Articular chondrocyte of knee joint (primary cell): ENCODE measurements around the gene VAMP7. TPM values are rescaled to one million over a fixed set of nuclear protein-coding genes. Genes with fewer than 3 reads are reported as not detected.

Source experiments
- small RNA-seq: library from RNA; depleted of rRNA; stranded (forward); fragments of <200 nt; gene quantifications from one replicate; pipeline ENCODE3, GENCODE V24; 2012
- total RNA-seq: library from RNA; depleted of rRNA; stranded (reverse); fragments of >200 nt; gene quantifications from 2 replicates; pipeline ENCODE4 v1.2.3, GENCODE V29; 2012

The VAMP7 gene, protein sequence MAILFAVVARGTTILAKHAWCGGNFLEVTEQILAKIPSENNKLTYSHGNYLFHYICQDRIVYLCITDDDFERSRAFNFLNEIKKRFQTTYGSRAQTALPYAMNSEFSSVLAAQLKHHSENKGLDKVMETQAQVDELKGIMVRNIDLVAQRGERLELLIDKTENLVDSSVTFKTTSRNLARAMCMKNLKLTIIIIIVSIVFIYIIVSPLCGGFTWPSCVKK
- total RNA-seq = 62.3 and 66.0 TPM in 2 replicates

DNA sequence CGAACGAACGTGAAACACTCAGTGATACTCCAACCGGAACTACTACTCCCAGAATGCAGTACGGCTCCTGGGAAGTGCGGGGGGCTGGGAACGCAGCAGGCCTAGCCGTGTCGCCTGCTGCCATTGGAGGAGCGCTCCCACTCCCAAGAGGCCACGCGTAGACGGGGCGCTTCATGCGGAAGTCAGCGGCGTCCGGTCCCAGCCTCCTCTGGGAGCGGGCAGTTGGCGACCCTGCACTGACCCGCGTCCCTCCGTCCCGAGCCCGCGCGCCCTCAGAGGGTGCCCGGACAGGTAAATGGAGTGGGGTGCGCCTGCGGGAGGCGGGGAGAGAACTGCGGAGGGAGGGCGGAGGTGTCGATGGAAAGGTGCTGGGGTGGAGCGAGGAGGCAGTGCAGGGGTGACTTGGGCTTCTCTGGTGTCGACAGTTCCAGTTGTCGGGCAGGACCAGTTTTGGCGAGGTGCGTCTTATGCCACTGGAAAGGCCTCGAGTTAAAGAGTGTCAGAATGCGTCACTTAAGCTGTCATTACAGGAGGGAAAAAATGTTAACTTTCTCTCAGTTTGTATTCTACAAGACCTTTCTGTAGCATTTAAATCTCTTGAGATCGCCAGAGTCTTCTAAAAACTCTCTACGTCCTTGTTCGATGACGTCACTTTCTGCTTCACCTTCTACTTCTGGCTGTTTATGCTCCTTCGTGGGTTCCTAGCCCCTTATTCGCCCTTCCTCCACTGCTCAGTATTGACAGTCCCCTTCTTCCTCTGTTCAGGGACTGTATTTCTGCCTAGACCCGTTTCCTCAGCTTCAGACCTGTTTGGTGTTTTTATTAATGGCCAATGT, at the start of gene VAMP7:
VAMP7 (plus strand) TSS at position 188 of the 836 bp plus-strand sequence. CDS start 8,122 bp downstream, outside the sequence.

Small RNAs within 50 kb of the gene (small RNA-seq; reads per million reads assigned to genes)
- not detected for gene DPH3P2

Other genes starting within 250 kb of the VAMP7 start
- not detected in 2 replicates for gene IL9R, start 116.4 kb downstream of the VAMP7 start, total RNA-seq